ENCODE measurements around the gene PLXND1.

PLXND1 gene

DNA sequence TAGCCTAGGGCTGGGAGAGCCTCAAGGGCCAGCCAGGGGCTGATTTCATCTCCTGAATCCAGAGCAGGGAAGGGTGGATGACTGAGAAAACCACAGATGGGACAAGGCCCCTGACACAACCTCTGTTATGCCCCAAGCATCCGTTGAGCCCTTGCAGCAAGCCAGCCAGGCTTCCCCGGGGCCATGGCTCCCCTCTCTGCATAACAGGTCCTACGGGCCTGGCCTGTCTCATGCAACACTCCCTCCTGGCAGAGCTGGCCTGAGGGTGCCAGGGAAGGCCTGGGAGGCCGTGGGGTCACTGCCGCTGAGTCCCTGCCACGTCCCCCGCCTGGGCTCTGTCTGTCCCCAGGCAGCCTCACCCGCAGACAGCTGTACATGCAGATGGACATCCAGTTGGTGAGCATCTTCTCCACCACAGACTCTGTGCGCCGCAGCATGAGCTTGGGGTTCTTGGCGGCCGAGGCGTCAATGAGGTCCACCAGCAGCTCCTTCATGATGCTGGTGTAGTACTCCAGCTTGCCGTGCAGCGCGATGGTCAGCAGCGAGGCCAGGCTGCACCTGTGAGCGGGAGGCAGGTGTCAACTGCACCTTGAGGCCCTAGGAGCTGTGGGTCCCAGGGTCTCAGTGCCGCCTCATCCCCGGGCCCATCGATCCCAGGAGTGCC is 41.4 kb downstream of the PLXND1 start:
- no peak for DNase-seq (ENCODE audit: low read depth in 3 of 3, low spot score in 1 of 3)

GRCh38 chr3:129563850-129564535 is 42.5 kb downstream of the PLXND1 start:
- no peak for DNase-seq (ENCODE audit: low read depth in 3 of 3, low spot score in 1 of 3)

DNA sequence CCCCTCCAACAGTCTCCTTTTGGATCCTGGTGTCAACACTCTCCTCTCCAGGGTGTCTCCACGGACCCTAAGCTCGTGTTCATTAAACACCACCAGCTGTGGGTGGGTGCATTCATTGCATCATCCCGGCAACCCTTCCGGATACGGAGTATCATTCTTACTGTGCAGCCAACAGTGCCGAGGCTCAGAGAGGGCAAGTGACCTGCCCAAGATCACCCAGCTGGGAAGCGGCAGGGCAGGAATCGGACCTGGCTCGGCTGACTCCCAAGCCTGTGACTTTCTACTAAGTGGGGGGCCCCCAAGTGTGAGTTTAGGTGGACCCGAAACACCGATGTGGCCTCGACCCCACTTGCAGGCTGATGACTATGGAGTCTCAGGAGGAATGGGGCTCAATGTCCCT is 43.1 kb downstream of the PLXND1 start:
- no peak for DNase-seq (ENCODE audit: low read depth in 3 of 3, low spot score in 1 of 3)

DNA sequence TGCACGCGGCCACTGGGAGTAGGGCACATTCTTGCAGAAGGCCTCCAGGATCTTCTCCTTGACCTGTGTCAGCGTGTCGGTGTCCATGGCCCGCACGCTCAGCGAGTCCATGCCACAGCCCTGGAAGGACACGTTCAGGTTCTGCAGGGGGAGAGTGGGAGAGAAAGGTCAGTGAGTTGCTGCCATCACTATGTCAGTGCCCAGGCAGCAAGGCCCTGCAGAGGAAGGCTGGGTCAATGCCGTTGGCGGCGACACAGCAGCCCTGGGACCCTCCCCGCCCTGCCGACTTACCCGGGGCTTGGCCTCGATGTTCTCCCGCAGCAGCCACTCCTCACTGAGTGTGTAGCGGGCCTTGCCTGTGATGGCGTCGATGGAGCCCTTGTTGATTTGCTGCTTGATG is 43.7 kb downstream of the PLXND1 start:
- DNase-seq (ENCODE audit: low read depth in 3 of 3, low spot score in 1 of 3): no peak

- DNase-seq (ENCODE audit: low read depth in 3 of 3, low spot score in 1 of 3): no peak
These were observed 44.7 kb downstream of the PLXND1 start for GRCh38 chr3:129561619-129562248.

DNA sequence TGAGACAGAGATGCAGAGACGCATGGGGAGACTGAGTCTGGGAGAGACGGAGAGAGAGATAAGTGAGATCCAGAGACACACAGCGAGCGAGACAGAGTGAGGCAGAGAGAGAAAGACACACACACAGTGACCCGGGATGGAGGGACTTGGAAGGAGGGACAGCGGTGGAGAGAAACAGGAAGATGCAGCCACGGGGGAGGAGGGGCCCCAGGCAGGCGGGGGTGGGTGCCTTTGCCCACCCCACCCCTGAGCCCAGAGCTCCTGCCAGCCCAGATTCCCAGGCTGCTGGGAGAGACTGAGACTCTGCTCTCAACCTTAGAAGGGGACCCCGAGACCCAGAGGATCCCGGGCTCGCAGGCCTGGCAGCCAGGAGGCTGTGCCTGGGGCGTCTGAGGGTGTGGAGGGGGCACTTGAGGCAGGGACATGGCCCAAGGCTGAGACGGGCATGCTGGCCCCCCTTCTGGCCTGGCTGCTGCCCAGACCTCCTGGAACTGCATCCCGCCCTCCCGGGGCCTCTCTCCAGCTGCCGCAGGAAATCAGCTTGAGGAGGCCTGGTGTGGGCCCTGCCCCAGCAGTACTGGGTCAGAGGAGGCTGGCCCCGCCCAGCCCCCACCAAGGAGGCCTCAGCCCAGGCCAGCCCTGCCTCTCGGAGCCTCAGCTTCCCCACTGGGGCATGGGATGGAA is 45.4 kb downstream of the PLXND1 start:
- no peak for DNase-seq (ENCODE audit: low read depth in 3 of 3, low spot score in 1 of 3)

DNA sequence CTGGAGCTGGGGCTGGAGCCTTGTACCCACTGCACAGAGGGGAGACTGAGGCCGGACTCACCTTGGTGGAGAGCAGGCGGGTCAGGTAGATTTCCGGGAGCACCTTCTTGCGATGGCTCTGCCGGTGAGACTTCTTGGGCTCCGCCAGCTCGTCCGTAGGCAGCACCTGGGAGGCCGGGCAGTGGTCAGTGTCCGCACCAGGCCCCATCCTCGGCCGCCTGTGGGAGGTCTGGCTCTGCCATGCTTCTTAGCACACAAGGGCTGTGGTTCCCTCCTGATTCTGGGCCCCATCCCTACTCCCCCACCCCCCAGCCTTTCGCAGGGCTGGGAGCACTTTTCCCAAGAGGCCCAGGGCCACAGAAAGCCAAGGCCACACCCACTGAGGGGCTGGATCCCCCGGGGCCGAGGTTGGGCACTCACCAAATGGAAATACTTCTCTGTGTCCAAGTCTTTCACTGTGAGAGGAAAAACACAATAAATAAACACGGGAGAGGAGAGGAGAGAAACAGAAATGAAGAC is 46.1 kb downstream of the PLXND1 start:
- no peak for DNase-seq (ENCODE audit: low read depth in 3 of 3, low spot score in 1 of 3)

GRCh38 chr3:129559565-129560079 is 46.9 kb downstream of the PLXND1 start:
- no peak for DNase-seq (ENCODE audit: low read depth in 3 of 3, low spot score in 1 of 3)

DNA sequence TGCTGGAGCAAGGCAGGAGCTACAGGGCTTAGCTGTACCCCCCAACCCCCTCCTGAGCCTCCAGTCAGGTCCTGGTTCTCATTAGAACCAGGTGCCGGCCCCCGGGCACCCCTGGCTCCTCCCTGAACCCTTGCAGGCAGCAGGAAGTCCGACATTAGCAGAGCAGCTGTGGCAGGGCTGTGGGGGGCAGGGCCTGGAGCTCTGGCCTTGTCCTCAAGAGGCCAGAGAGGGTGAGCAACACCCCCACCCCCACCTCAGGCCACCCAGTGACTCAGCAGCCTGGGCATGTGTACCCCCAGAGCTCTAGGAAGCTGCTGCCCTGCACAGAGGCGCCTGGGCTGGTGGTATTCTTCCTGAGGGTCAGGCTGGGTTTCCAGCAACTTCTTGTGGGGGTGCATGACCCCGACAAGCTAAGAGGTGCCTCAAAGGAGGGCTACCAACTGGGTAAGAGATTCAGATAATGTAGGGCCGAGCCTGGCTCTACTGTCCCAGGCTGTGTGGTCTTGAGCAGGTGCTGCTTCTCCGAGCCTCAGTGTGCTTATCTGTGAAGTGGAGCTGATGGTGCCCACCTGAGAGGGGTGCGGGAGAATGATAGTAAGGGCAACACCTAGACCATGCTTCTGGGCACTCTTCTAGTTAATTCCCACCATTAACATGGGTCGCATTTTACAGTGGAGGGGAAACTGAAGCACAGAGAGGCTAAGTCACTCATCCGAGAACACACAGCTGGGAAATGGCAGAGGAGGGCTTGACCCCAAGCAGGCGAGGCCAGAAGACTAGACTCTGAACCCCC is 47.5 kb downstream of the PLXND1 start:
- DNase-seq (ENCODE audit: low read depth in 3 of 3, low spot score in 1 of 3): no peak

DNA sequence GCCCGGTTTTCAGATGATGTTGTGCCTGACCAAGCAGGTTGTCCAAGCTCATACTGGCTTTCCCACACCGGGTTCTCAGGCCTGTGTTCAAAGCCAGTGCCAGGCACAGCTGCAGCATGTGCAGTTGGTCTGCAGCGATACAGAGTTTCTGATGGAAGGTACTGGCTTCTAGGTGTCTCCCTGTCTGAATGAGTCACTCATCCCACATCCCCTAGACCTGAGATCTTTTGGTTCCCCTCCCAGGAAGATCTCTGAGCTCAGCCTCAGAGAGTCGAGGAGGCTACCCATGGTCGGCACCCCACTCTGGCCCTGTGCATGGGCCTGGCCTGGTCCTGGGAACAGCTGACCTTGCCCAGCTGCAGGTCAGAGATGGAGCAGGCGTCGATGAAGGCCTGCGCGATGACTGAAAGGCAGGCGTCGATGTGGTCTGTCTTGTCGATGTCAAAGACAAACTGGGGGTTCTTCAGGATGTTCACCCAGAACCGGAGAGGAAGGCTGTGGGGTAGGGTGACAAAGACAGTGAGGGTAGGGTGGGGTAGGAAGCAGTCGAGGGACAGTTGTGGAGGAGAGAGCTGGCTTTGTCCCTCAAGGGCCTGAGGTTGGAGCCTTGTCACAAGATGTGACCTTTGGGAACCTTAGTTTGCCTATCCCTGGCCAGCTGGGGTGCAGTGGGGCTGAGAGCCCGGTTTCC is 48.2 kb downstream of the PLXND1 start:
- no peak for DNase-seq (ENCODE audit: low read depth in 3 of 3, low spot score in 1 of 3)

- DNase-seq (ENCODE audit: low read depth in 3 of 3, low spot score in 1 of 3): no peak
These were observed 49.0 kb downstream of the PLXND1 start for GRCh38 chr3:129557548-129557894.

DNA sequence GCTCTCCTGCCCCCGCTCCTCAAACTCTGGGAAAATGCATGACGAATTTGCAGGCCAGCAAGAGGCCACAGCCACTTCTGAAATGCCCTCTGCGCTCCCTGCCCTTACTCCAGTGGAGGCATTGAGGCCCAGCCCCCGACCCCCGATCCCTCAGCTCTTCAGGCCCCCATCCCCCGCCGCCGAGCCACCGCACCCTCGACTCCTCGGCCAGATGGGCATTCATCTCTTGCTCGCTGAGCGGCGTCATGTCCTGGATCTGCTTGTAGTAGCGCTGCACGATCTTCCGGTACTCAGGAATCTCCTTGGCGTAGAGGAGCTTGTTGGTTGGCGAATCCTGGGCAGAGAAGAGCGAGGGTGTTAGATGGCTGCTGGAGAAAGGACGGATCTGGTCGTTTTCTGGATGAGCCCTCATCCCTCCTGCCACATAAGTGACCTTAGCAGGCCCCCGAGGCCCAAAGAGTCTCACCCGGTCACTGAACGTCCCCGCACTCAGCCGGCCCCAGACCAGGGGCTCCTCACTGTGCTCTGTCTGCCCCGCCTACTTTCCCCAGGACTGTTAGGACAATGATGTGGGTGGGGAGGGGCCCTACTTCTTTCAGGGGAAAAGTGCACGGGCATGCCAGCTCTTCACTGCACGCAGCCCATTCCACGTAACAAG is 49.5 kb downstream of the PLXND1 start:
- DNase-seq (ENCODE audit: low read depth in 3 of 3, low spot score in 1 of 3): no peak

DNA sequence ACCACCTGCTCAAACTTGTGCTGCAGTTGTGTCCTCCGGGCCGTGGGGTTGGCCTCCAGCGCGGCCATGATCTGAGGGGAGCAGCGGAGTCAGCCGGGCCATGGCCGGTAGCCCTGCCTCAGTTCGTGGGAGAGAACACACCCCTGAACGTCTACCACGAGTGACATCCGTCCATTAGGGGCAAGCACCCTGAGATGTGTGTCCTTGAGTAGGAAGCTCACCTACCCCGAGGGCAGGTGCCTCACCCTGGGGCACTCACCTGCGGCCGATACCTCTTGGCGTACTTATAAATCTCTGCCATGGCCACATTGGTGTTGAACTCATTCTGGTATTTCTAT is 50.1 kb downstream of the PLXND1 start:
- DNase-seq (ENCODE audit: low read depth in 3 of 3, low spot score in 1 of 3): no peak

DNA sequence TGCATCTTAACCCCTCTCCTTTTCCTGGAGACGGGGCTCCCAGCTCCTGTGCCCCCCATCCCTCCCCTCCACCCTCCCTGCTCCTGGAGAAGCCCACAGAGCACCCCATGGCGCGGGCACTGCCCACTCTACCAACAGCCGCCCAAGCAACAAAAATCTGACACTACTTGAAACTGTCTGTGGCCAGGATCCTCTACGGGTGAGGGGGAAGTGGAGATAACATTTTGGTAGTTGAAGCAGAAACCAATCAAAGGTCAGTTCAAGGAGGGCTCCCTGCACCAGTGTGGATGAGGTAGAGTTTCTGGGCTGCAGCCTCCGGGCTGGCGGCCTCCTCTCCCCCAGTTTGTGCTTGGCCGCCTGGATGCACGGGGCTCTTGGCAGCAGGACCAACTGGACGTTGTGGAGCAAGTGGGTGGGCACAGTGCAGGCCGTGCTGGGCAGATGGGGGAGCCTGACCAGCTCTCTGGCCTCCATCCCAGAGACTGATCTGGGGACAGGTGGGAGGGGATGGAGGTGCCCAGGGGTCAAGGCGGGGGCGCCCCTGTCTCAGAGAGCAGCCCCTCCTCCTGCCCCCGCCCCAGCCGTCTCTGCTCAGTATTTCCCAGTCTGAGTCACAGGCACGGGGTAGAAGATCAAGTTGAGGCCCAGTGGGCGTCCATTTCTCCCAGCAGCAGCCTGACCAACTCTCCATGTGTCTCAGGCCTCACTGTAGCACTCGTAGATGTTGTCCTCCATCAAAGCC is 50.7 kb downstream of the PLXND1 start:
- DNase-seq (ENCODE audit: low read depth in 3 of 3, low spot score in 1 of 3): no peak

- DNase-seq (ENCODE audit: low read depth in 3 of 3, low spot score in 1 of 3): no peak
These were observed 51.3 kb downstream of the PLXND1 start for GRCh38 chr3:129555153-129555550.

DNA sequence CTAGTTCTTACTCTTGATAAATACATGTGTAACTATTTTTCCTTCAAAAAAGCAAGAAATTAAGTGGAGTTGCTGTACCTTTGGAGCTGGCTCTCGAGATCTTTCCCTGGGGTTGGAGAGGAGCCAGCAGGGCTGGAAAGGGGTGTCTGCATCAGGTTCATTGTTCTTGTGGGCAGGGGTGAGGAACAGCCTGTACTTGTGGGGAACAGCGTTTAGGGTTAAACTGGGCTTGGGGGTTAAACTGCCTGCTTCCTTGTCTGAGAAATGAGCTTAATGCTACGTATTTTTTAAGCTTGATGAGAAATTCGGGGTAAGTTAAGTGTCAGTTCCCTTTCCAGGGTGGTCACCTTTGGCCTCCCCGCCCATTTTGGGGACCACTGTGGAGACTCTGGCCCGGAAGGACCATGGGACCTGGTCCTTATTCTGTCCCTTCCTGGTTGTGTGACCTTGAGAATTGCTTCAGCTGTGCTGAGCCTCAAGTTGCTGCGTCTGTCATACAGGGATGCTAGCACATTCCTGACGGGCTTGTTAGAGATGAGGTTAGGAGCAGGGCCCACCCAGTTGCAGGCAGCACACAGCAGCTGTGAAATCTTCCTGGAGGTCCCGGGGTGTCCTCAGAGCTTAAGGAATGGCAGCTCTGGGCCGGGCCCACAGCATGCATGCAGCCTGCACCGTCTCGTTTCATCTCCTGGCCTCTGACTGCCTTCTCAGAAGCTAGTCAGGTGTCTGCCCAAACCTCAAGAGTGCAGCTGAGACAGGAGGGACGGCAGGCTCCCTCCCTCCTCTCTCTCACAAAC is 51.9 kb downstream of the PLXND1 start:
- DNase-seq (ENCODE audit: low read depth in 3 of 3, low spot score in 1 of 3): no peak

- no peak for DNase-seq (ENCODE audit: low read depth in 3 of 3, low spot score in 1 of 3)
These were observed 52.8 kb downstream of the PLXND1 start for GRCh38 chr3:129553719-129554118.

- no peak for DNase-seq (ENCODE audit: low read depth in 3 of 3, low spot score in 1 of 3)
These were observed 53.3 kb downstream of the PLXND1 start for GRCh38 chr3:129553171-129553570.
